NCI-H1930 (cell line): ENCODE results near the gene PCDHB2.
"Not testable (repeated sequence)": the region's sequence is repeated elsewhere in the genome, so short reads cannot be mapped to it uniquely, and the experiment has no call there.

Source experiments
- DNase-seq, 2 experiments: peaks; one replicate each; lab custom pipeline; 2025; lab: John Stamatoyannopoulos, UW

PCDHB2 gene

DNA sequence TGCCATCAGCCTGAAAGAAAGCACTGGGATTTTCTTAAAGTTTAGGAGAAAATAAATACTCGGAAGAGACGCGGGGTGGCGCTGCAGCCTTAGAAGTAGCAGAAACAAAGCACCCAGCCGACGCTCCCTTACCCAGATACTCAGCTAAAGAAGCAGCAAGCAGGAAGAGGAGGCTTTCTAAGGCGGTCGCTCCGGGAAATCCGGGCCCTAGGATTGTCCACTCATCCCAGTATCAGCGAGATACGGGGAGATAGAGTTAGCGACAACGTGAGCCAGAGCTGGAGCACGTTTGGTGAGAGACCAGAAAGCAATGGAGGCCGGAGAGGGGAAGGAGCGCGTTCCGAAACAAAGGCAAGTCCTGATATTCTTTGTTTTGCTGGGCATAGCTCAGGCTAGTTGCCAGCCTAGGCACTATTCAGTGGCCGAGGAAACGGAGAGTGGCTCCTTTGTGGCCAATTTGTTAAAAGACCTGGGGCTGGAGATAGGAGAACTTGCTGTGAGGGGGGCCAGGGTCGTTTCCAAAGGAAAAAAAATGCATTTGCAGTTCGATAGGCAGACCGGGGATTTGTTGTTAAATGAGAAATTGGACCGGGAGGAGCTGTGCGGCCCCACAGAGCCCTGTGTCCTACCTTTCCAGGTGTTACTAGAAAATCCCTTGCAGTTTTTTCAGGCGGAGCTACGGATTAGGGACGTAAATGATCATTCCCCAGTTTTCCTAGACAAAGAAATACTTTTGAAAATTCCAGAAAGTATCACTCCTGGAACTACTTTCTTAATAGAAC, at the start of gene PCDHB2:
PCDHB2 (plus strand) TSS at position 135 of the 782 bp plus-strand sequence; CDS start at position 311, 176 bp downstream.
- DNase-seq: no peak

DNA sequence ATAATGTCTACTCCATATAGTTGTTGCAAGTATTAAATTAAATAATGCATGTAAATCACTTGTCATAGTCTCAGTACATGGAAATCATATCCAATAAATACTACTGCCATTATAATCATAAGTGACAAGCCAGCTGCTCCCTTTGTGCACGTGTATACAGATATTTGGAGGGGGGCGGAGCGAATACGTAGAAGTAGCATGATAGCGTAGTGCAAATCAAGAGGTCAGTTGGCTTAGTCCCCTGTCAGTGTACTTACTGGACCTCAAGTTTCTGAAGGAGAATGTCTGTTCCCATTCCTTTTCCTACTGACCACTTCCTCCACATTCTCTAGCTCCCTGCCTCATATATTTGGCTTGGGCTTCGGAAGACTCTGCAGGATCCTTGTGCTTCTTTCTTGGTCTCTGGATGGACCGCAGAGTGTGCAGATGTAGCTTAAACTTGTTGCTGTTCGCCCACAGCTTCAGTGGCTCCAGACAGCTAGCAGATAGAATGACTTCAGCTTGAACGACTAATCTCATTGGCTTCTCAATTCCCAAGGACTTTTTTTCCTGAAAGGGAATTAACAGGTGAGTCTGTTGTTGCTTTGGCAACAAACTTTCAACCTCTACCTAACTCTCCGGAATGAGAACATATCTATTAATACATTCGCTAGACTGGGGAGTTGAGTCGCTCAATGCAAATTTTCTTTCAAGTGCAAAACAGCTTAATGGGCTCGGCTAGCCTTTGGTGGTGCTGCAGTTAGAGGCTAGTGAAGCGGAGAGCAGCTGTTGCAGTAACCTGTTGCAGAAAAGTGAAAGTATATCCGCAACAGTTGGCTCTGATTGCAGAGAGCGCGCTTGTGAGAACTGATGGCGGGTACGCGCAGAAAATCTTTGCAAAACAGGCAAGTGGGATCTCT, 43.5 kb upstream of the PCDHB2 start, which contains the start of gene PCDHB1:
PCDHB1 (plus strand) TSS at position 753 of the 899 bp plus-strand sequence; CDS start at position 850, 97 bp downstream.
- DNase-seq: no peak

DNA sequence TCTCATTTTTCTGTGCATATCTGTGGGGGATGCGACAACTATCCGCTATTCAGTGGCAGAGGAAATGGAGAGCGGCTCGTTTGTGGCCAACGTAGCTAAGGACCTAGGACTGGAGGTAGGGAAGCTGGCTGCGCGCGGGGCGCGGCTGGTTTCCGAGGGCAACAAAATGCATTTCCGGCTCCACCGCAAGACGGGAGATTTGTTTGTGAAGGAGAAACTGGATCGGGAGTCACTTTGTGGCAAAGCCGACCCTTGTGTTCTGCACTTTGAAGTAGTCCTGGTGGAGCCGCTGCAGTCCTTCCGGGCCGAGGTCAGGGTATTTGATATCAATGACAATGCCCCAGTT, 42.9 kb upstream of the PCDHB2 start:
- DNase-seq: no peak

DNA sequence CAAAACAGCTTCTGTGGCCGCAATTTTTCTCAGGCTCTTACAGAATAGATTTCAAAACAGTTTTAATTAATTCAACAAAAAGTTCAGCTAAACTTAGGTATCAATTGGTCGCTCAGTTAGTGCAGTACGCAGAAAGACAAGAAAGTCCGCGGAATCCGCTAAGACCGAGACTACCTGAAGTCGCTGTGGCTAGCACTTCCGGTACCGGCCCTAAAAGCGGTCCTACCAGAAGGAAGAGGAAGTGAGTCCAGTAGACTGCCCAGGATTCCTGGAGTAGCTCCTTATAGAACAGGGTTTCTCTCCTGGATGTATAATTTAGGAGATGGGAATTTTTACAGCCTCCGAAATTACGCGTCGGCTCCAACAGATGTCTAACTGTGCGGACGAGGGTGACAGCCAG, 16.6 kb upstream of the PCDHB2 start:
- DNase-seq: no peak

DNA sequence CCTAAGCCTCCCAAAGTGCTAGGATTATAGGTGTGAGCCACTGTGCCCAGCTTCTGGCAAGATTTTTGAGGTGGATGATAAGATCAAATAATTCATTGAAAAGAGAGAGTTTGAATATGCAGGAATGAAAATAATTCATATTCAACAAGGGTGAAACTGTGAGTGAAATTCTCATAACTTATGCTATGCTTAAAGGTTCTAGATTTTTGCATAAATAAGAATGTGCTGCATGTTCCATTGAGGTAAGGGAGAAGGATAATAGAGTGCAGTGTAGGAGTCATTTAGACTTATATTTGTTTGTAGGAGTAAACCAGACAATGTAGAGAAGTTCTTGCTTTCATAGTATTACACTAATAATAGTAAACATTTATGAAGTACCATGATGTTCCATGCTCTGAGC, 12.2 kb upstream of the PCDHB2 start:
- DNase-seq: no peak

DNA sequence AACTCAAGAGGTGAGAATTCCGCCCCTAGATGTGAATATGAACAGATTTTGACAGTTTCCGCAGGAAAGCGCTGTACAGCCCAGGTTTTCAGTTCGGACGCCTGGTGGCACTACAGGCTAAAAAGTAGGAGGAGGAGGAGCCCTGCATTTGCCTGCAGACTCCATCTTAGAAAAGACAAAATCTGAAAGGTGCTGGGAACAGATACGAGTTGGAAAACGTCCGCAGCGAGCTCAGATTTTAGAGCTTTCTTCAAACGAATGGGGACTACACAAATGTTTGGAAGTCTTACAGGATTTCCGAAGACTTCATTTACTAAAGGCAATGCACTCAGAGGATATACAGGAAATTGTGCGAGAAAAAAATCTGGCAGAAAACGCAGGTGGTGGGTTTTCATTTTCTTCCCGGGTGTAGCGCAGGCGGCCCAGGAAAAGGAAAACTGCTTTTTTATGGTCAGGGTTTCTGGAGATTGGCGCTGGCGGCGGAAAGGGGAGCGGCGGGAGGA, 9.9 kb upstream of the PCDHB2 start:
- DNase-seq: peak in 1 of 2 experiments; percentile 39

DNA sequence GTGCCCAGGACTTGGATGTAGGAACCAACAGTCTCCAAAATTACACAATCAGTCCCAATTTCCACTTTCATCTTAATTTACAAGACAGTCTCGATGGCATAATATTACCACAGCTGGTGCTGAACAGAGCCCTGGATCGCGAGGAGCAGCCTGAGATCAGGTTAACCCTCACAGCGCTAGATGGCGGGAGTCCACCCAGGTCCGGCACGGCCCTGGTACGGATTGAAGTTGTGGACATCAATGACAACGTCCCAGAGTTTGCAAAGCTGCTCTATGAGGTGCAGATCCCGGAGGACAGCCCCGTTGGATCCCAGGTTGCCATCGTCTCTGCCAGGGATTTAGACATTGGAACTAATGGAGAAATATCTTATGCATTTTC, 837 bp downstream of the PCDHB2 start:
- no peak for DNase-seq

DNA sequence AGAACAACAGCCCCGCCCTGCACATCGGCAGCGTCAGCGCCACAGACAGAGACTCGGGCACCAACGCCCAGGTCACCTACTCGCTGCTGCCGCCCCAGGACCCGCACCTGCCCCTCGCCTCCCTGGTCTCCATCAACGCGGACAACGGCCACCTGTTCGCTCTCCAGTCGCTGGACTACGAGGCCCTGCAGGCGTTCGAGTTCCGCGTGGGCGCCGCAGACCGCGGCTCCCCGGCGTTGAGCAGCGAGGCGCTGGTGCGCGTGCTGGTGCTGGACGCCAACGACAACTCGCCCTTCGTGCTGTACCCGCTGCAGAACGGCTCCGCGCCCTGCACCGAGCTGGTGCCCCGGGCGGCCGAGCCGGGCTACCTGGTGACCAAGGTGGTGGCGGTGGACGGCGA, 1.8 kb downstream of the PCDHB2 start:
- DNase-seq: not testable (repeated sequence)

DNA sequence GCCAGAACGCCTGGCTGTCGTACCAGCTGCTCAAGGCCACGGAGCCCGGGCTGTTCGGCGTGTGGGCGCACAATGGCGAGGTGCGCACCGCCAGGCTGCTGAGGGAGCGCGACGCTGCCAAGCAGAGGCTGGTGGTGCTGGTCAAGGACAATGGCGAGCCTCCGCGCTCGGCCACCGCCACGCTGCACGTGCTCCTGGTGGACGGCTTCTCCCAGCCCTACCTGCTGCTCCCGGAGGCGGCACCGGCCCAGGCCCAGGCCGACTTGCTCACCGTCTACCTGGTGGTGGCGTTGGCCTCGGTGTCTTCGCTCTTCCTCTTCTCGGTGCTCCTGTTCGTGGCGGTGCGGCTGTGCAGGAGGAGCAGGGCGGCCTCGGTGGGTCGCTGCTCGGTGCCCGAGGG, 2.2 kb downstream of the PCDHB2 start:
- not testable (repeated sequence) for DNase-seq

DNA sequence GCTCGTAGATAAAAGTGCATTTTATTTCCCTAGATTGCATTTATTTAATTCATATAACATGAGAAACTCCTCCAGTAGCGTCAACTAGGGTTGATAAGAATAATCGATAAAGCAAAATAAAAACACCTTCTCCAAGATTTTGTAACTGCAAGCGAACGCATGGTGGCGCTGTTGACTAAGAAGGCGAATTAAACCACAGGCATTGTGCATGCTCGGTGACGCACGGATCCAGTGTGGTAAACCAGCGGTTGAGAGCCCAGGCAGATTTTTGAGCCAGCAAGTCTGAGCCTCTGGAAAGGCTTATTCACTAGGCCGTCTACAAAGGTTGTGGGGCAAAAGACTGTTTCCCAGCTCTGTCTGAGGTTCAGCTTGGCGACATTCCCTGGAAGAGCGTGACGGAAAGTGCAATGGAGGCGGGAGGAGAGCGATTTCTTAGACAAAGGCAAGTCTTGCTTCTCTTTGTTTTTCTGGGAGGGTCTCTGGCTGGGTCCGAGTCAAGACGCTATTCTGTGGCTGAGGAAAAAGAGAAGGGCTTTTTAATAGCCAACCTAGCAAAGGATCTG, 5.9 kb downstream of the PCDHB2 start, which contains the start of gene PCDHB3:
PCDHB3 (plus strand) TSS at position 231 of the 563 bp plus-strand sequence; CDS start at position 408, 177 bp downstream.
- DNase-seq: peak in 1 of 2 experiments; percentile 24

DNA sequence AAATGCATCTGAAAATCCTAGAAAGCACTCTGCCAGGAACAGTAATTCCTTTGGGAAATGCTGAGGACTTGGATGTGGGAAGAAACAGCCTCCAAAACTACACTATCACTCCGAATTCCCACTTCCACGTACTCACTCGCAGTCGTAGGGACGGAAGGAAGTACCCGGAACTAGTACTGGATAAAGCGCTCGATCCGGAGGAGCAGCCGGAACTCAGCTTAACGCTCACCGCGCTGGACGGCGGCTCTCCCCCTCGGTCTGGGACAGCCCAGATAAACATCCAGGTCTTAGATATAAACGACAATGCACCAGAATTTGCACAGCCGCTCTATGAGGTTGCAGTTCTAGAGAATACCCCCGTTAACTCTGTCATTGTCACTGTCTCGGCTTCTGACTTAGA, 6.6 kb downstream of the PCDHB2 start:
- no peak for DNase-seq

DNA sequence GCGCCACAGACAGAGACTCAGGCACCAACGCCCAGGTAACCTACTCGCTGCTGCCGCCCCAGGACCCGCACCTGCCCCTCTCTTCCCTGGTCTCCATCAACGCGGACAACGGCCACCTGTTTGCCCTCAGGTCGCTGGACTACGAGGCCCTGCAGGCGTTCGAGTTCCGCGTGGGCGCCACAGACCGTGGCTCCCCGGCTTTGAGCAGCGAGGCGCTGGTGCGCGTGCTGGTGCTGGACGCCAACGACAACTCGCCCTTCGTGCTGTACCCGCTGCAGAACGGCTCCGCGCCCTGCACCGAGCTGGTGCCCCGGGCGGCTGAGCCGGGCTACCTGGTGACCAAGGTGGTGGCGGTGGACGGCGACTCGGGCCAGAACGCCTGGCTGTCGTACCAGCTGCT, 7.7 kb downstream of the PCDHB2 start:
- not testable (repeated sequence) for DNase-seq

DNA sequence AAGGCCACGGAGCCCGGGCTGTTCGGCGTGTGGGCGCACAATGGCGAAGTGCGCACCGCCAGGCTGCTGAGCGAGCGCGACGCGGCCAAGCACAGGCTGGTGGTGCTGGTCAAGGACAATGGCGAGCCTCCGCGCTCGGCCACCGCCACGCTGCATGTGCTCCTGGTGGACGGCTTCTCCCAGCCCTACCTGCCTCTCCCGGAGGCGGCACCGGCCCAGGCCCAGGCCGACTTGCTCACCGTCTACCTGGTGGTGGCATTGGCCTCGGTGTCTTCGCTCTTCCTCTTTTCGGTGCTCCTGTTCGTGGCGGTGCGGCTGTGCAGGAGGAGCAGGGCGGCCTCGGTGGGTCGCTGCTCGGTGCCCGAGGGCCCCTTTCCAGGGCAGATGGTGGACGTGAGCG, 8.1 kb downstream of the PCDHB2 start:
- DNase-seq: not testable (repeated sequence)

DNA sequence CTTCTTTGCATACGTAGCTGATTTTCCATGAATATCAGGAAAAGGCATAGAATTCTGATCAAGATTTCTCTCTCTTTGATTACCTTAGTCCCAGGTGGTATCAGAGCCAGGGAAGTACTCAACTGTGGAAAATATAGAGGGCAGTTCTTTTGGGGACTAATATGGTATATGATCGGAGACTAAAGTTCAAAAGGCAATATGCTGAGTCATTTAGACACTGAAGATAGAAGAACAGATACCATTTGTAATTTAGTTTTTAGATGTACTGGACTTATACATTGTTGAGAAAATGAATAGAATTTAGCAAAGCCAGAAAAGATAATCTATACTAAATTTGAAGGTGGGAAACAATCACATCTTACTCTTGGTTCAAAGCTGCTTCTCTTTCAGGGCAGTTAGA, 10.9 kb downstream of the PCDHB2 start:
- DNase-seq: no peak

DNA sequence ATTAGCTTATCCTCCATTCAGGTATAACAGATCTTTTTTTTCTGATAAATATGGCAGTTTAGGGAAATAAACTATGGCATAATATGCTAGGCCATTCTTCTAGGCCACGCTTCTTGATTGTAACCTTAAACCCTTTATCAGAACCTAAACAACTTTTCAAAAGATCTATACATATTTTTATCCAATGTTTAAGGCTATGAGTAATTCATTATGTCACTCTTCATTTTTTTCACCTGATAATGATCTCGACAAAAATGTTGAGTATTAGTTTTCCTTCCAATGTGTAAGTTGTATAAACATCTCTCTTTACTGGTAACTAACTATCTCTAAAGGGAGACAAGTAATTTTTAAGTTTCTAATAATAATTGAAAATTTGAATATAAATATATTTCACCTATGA, 24.8 kb downstream of the PCDHB2 start:
- DNase-seq: no peak

DNA sequence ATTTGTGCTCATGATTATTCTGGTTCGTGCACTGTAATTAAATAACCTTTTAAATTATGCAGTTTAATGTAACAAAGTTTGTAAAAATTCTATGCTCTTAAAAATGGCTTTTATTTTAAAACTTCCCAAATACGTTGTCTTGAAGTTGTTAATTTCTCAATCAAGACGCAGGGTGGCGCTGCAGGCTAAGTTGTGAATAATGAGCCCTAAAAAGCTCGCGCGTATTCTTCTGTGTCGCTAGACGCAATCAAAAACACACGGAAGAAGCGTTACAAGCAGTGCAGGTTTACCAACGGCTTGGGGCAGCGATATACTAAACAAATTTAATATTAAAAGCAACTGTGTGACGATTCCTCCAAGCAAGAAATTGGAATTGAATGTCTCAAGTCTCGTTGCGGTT, 27.1 kb downstream of the PCDHB2 start, which contains the start of gene PCDHB4:
PCDHB4 (plus strand) TSS at position 256 of the 400 bp plus-strand sequence. CDS start 181 bp downstream, outside the sequence.
- DNase-seq: peak; percentile 5 to 58

DNA sequence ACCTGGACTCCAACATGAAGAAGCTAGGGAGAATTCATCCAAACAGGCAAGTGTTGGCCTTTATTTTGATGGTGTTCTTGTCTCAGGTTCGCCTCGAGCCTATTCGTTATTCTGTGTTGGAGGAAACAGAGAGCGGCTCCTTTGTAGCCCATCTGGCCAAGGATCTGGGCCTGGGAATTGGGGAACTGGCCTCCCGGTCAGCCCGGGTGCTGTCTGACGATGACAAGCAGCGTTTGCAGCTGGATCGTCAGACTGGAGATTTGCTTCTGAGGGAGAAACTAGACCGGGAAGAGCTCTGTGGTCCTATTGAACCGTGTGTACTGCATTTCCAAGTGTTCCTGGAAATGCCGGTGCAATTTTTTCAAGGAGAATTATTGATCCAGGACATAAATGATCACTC, 27.6 kb downstream of the PCDHB2 start:
- no peak for DNase-seq

DNA sequence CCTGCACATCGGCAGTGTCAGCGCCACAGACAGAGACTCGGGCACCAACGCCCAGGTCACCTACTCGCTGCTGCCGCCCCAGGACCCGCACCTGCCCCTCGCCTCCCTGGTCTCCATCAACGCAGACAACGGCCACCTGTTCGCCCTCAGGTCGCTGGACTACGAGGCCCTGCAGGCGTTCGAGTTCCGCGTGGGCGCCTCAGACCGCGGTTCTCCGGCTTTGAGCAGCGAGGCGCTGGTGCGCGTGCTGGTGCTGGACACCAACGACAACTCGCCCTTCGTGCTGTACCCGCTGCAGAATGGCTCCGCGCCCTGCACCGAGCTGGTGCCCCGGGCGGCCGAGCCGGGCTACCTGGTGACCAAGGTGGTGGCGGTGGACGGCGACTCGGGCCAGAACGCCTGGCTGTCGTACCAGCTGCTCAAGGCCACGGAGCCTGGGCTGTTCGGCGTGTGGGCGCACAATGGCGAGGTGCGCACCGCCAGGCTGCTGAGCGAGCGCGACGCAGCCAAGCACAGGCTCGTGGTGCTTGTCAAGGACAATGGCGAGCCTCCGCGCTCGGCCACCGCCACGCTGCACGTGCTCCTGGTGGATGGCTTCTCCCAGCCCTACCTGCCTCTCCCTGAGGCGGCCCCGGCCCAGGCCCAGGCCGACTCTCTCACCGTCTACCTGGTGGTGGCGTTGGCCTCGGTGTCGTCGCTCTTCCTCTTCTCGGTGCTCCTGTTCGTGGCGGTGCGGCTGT, 29.2 kb downstream of the PCDHB2 start:
- not testable (repeated sequence) for DNase-seq

DNA sequence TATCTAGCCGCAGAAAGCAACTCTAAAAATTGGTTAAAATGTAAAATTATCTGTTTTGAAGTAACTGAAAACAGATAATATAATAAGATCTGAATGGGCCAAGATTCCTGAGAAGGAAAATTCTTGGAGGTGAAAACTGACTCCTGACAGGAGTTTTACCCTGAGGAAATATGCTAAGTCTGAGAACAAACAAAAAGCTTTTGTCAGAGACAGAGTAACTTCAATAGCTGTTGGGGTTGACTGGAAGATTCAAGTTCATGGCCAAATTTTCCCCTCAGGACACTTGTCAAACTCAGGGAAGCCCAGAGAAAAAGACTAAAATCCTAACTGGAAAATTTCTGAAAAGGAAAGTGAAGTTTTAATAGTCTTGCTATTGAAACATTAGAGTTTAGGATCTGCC, 32.9 kb downstream of the PCDHB2 start:
- no peak for DNase-seq

DNA sequence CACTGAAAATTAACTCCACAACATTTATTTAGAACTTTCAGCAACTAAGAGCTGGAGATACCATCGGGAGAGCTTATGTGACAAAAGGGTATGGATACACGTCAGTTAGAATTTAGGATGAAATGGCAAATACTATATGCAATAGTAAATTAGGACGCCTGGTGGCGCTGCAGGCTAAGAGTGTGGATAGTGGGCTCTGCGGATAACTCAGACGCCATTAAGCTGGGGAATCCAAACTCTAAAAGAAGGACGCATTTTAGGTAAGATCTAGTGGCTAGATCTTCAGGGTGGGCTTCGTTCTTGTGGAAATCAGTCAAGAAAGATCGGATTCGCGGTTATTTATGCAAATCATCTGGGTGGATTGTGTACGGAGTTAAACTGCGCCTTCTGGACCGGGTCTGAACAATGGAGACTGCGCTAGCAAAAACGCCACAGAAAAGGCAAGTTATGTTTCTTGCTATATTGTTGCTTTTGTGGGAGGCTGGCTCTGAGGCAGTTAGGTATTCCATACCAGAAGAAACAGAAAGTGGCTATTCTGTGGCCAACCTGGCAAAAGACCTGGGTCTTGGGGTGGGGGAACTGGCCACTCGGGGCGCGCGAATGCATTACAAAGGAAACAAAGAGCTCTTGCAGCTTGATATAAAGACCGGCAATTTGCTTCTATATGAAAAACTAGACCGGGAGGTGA, 40.8 kb downstream of the PCDHB2 start, which contains the start of gene PCDHB5:
PCDHB5 (plus strand) TSS at position 177 of the 688 bp plus-strand sequence; CDS start at position 406, 229 bp downstream.
- DNase-seq: peak; percentile 10 to 77
